ENCODE measurements around the gene CORIN.
"Not testable (repeated sequence)": the region's sequence is repeated elsewhere in the genome, so short reads cannot be mapped to it uniquely, and the experiment has no call there.

Gene CORIN

DNA sequence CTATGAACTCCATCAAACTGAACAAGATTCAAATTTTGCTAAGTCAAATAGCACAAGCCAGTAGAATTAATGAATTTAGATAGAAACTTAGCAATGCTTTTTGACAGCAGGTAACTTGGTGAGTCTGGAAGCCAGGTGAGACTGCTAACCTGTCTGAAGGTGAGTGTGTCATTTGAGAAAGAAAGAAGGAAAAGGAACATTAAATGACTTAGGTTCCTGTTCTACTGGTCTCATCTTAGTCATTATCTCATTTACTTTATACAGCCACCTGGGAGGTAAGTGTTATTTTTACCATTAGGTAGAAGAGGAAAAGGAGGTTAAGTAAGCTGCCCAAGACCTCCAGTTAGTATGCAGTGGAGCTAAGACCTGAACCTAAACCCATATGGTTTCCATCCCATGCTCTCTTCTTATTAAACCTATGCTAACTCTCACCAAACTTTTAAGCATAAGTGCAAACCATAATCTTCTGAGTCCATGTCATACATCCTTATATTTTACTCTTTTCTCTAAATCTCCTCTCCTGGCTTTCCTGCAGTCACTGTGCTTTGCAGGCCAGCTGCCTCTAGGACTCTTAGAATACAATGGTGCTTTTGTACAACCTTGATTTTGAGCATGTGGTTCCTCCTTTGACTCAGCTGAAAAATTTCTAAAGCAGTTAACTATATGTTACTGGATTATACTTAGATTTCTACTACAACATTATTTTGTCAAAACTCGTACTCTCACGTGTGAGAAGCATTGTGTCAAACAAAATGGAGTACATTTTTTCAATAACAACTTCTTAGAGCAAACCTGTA is 284.3 kb downstream of the CORIN start:
- no peak for DNase-seq

GRCh38 chr4:47551682-47552081 is 286.2 kb downstream of the CORIN start:
- DNase-seq = no peak

DNA sequence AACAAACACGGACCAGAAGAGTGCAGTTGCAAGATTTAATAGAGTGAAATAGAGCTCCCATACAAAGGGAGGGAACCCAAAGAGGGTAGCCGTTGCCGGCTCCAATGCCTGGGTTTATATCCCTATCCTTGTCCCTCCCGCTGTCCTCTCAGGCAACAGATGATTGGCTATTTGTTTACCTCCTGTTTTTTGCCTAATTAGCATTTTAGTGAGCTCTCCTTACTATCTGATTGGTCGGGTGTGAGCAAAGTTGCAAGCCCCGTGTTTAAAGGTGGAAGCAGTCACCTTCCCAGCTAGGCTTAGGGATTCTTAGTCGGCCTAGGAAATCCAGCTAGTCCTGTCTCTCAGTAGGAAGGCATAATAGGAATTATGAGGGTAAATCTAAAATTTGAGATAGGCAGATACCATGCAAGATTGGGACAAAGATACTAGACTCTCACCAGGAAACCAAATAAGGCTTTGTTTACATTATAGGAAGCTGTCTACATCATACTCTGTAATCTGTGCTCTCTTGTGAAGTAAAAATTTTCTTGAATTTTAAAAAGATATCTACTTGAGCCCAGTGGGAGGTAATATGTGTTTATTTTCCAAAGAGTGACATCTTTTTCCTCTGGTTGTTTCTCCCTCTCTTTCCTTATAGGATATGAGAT is 286.8 kb downstream of the CORIN start:
- no peak for DNase-seq

- DNase-seq = not testable (repeated sequence)
Measured at GRCh38 chr4:47550357-47550756, 287.5 kb downstream of the CORIN start.
